ENCODE measurements around the gene OAF.

DNA sequence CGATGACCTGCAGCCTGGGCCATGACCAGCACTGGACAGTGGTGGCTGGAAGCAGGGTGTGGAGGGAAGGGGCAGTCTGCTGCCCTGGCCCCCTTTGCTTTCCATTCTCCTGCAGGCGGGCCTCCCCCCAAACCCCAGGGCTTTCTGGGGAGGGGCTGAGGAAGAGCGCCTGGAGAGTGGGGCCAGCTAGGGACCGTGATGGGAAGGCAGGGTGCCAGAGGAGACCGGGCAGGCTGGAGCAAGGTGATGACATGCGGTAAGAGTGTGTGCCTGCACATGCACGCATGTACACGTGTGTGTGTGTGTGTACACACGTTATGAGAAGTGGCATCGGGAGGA lies 7.8 kb downstream of the OAF start:
- TF ChIP-seq, protein P1, sequence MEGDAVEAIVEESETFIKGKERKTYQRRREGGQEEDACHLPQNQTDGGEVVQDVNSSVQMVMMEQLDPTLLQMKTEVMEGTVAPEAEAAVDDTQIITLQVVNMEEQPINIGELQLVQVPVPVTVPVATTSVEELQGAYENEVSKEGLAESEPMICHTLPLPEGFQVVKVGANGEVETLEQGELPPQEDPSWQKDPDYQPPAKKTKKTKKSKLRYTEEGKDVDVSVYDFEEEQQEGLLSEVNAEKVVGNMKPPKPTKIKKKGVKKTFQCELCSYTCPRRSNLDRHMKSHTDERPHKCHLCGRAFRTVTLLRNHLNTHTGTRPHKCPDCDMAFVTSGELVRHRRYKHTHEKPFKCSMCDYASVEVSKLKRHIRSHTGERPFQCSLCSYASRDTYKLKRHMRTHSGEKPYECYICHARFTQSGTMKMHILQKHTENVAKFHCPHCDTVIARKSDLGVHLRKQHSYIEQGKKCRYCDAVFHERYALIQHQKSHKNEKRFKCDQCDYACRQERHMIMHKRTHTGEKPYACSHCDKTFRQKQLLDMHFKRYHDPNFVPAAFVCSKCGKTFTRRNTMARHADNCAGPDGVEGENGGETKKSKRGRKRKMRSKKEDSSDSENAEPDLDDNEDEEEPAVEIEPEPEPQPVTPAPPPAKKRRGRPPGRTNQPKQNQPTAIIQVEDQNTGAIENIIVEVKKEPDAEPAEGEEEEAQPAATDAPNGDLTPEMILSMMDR (IDR thresholded peaks at IDR 0.05; ENCODE audit: low read depth, low read length, poor library complexity, severe bottlenecking), result no peak
- TF ChIP-seq EZH2phosphoT487 (IDR thresholded peaks at IDR 0.05; ENCODE audit: borderline replicate concordance, low read length), result no peak

All from DOHH2 (cell line).